NCI-H1048 (cell line): ENCODE data around the gene SLC39A3.
A peak's percentile ranks its signal among the peaks of the same experiment; 100 is the strongest.

Experiments used
- DNase-seq: peaks from one replicate; lab custom pipeline; 2025; lab: John Stamatoyannopoulos, UW

The SLC39A3 gene

DNA sequence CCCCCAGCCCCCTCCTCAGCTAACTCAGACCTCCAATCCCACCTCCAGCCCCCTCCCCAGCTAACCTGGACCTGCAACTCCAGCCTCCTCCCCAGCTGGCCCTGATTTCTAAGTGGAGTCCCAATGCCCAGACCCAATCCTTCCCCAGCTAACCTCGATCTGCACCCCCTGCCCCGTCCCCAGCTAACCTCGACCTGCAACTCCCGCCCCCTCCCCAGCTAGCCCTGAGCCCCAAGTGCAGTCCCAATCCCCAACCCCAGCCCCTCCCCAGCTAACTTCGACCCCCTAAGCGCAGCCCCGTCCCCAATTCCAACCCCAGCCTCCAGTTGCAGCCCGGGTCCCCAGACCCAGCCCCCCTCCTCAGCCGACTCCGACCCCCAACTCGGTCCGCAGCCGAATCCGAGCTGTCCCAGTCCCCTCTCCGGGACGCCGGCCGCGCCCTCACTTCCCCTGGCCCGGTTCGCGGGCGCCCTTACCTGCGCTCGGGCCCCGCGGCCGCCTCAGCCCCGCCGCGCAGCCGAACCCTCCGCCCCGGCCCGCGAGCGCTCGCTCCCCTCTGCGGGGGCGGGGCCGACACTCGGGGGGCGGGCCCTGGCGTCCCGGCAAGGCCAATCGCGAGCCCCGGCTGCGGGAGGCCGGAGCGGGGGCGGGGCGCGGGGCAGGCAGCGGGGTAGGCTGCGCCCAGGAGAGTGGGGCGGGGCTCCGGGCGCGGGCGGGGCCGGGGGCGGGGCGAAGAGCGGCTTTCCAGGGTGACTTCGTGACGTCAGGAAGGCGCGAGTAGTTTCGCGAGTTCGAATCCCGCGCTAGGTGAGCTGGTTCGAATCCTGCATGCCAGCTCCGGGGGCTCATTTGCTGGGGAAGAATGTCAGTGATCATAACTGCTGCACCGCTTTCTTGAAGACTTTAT, 37.4 kb downstream of the SLC39A3 start, which contains the start of gene GNG7:
Gene GNG7, minus strand, starts transcription at position 525 of the 907 bp plus-strand sequence. CDS start 182,006 bp downstream, outside the sequence.
- DNase-seq, result peak; percentile 76

DNA sequence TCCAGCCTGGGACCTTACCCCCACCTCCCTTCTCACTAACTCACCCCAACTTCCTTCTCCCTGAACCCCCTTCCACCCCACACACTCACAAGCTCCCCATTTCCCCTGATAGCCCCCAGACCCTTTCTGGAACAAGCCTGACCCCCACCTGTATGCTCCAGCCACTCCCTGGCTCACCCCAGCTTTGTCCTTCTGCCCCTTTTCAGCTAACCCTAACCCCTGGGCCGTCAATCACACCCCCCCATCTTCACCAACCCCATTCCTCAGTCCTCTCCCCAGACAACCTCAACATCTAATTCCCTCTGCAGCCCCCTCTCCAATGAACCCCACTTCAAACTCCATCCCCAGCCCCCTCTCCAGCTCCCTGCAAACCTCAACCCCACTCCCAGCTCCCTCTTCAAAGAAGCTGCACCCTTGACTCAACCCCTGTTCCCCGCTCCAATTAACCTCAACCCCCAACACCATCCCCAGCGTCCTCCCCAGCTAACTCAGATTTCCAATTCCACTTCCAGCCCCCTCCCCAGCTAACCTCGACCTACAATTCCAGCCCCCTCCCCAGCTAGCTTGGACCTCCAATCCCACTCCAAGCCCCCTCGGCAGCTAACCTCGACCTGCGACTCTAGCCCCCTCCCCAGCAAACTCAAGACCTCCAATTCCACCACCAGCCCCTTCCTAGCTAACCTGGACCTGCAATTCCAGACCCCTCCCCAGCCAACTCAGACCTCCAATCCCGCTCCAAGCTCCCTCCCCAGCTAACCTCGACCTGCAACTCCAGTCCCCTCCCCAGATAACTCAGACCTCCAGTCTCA, 38.3 kb downstream of the SLC39A3 start:
- DNase-seq, result no peak

DNA sequence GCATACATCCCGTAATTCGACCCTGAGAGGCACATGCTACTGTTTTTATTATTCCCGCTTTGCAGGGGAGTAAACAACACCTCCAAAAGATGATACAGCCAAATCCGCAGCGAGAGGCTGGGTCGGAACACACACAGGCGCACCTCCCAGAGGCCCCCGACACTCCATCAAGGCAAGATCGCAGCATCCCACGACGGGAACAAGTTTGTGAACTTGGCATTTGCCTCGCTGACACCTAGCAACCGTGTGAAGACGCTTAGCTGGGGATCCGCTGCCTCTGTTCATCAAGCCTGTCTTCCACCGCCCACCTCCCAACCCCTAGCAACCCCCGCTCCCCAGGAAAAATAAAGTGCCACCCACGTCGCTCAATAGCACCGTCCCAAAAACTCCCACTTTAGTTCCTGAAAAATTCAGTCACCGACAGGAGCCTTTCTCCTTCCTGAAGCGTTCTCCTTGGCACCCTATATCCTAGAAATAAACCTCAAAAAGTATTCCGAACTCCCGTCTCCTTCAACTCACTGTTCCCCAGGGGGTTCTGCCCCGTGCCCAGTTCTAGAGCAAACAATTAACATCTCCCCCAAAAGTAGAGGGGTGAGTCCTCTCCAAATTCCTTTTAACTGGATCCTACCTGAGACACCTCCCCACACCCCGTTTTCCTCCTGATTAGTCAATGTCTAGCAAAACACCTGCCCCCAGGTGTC, 39.0 kb downstream of the SLC39A3 start:
- DNase-seq, result no peak

DNA sequence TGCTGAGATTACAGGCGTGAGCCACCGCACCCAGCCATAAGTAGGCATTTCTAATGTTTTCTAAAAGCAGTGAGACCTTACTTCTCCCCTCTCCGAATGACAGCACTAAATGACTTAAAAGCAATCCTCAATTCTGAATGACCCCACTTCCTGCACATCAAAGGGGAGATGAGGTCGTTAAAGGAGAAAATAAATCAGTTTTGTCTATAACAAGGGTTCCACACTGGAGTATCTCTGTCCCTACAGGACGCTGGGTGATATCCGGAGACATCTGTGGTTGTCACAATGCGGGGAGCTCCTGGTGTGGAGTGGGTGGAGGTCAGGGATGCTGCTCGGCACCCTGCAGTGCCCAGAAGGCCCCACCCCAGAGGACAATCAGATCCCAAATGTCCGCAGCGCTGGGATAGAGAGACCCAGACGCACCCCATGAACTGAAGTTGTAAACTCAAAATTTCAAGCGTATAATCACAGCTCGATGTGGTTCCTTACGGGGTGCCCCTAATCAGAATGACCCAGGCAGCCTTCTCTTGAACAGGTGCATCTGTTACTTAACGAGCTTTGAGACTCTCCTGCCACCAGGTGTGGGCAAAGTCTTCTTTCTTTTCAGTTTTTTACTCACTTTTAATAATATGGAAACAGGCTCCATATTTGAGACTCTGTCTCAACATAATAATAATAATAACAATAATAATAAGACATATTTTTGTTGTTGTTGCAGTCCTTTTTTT, 40.2 kb downstream of the SLC39A3 start:
- no peak for DNase-seq

DNA sequence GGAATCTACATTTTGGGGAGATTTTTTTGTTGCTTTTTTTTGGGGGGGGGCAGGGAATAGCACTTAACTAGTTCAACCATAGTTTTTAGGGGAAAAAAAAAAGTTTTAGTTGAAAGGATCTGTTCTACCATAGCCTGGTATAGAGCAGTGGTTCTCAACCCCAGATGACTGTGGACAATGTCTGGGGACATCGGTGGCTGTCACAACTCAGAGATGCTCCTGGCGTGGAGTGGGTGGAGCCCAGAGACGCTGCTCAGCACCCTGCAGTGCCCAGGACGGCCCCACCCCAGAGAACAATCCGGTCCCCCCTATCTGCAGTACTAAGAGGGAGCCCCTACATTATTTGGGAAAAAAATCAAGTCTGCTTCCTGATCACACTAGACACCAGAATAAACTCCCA, 45.6 kb downstream of the SLC39A3 start:
- DNase-seq, result no peak

DNA sequence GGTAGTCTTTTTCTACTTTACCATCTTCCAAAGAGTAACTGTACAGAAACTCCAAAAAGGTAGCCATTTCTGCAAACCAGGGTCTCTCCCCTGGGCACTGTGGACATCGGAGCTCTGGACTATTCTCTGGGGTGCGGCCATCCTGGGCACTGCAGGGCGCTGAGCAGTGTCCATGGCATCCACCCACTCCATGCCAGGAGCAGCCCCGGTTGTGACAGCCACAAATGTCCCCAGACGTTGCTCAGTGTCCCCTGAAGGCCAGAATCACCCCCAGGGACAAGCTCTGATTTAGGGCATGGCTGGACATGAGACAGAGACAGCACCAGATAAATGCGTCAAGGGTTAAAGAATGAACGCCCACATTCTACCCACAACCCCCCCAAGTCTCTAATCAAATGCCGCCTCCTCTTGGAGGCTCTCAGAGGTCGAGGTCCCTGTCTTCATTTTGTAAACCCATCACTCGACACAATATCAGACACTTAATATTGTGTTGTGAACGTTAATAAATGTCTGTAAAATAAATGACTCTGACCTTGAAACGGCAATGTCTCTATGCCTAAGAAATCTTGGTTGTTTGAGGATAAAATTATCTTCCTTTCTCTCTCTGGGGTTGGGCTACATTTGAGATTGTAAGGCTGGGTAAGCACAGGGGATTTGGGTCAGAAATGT, 46.2 kb downstream of the SLC39A3 start:
- DNase-seq, result no peak

DNA sequence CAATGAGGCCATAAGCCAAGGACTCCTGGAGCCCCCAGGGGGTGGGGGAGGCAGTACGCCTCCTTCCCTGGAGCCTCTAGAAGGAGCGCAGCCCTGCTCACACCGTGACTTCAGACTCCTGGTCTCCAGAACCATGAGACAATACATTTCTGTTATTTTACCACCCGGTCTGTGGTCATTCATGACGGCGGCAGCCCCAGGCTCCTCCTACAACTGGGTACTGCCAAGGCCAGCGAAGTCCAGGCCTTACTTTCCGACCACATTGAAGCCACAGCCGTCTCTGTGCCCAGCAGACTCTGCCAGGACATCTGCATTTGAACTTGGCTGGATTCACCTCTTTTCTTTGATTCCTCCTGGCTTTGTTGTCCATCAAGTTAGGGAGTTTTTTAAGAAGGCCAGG, 47.9 kb downstream of the SLC39A3 start:
- no peak for DNase-seq

DNA sequence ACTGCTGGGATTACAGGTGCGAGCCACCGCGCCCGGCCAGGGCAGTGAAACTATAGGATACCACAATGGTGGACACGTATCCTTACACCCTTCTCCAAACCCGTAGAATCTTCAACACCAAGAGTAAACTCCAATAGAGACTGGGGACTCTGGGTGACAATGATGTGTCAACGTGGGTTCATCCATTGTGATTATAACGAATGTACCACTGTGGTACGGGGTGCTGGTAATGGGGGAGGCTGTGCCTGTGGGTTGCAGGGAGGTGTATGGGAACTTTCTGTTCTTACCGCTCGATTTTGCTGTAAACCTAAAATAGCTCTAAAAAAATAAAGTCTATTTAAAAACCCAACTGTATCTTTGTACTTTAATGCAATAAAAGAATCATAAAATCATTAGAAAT, 49.0 kb downstream of the SLC39A3 start:
- DNase-seq, result no peak

DNA sequence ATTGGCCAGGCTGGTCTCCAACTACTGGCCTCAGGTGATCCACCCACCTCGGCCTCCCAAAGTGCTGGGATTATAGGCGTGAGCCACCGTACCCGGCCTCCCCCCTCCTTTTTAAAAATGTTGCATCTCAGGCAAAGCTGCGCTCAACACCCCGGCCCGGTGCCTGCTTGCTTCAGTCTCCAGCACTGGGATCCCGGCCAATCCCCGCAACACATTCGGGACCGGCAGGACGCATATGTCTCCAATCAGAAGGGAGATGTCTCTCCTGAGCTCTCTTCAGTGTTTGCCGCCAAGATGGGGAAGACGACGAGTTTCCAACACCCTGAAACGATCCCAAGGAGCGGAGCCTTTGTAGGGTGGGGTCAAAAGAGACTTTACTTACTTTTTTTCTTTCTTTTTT, 53.5 kb downstream of the SLC39A3 start:
- no peak for DNase-seq

DNA sequence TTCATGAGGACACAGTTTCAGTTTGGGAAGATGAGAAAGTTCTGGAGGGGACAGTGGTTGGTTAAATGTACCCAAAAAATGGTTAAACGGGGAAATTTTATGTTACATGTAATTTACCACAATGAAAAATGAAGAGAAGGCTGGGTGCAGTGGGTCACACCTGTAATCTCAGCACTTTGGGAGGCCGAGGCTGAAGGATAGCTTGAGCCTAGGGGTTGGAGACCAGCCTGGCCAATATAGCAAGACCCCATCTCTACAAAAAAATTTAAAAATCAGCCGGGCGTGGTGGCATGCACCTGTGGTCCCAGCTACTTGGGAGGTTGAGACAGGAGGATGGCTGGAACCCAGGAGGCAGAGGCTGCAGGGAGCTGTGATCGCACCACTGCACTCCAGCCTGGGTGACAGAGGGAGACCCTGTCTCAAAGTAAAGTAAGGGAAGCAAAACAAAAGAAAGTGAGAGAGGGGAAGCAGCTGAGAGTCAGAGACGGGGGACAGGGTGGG, 54.6 kb downstream of the SLC39A3 start:
- no peak for DNase-seq

DNA sequence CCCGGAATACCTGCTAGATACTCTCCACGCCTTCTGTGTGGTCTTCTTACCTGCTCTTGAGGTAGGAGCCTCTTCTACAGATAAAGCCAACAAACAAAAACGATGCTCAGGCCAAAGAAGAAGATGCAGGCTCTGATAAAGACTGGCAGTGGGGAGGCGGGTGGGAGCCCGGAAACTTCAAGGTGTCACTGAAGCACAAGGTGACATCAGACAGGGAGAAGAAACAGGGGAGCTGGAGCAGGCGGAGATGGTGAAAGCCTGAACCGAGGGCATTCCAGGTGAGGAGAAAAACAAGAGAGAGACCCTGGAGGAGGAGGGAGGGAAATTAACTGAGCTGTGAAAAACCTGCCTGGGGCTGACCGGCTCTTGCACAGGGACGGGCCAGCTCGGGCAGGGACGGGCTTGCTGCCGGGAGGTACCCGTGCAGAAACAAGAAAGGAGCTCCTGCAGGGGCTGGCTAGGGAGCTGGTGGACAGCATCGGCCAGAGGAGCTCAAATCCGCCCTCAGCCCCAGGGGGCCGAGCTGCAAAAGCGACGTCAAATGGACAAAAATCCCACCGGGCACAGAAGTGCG, 56.3 kb downstream of the SLC39A3 start:
- DNase-seq, result no peak
